ENCODE data around the gene RSL1D1.

RSL1D1 gene

DNA sequence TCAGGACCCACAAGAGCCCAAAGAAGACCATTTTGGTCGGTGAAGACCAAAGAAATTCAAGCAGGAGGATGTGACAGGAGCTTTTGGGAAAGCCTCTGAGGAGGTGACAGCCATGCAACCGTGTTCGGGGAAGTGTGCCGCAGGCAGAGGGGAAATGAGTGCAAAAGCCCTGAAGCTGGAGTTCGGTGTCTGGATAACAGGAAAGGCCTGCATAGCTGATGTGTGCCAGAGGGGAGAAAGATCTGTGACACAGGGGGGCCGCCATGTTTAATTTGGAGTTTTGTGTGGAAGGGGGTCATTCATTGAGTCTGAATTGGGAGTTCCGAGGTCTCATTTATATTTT, 53.4 kb downstream of the RSL1D1 start:
- Histone ChIP-seq H3F3A (ENCODE audit: low read depth) (no peaks in the 10 kb centered on the region), H3K9ac (ENCODE audit: low read depth, low read length, poor library complexity, severe bottlenecking) (peak overlapping the region; percentile 80)
- no peak for TF ChIP-seq EZH2phosphoT487 (IDR thresholded peaks at IDR 0.05; ENCODE audit: borderline replicate concordance)
- TF ChIP-seq, protein P1, sequence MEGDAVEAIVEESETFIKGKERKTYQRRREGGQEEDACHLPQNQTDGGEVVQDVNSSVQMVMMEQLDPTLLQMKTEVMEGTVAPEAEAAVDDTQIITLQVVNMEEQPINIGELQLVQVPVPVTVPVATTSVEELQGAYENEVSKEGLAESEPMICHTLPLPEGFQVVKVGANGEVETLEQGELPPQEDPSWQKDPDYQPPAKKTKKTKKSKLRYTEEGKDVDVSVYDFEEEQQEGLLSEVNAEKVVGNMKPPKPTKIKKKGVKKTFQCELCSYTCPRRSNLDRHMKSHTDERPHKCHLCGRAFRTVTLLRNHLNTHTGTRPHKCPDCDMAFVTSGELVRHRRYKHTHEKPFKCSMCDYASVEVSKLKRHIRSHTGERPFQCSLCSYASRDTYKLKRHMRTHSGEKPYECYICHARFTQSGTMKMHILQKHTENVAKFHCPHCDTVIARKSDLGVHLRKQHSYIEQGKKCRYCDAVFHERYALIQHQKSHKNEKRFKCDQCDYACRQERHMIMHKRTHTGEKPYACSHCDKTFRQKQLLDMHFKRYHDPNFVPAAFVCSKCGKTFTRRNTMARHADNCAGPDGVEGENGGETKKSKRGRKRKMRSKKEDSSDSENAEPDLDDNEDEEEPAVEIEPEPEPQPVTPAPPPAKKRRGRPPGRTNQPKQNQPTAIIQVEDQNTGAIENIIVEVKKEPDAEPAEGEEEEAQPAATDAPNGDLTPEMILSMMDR (conservative IDR thresholded peaks at IDR 0.05; ENCODE audit: low read length) = no peak

DNA sequence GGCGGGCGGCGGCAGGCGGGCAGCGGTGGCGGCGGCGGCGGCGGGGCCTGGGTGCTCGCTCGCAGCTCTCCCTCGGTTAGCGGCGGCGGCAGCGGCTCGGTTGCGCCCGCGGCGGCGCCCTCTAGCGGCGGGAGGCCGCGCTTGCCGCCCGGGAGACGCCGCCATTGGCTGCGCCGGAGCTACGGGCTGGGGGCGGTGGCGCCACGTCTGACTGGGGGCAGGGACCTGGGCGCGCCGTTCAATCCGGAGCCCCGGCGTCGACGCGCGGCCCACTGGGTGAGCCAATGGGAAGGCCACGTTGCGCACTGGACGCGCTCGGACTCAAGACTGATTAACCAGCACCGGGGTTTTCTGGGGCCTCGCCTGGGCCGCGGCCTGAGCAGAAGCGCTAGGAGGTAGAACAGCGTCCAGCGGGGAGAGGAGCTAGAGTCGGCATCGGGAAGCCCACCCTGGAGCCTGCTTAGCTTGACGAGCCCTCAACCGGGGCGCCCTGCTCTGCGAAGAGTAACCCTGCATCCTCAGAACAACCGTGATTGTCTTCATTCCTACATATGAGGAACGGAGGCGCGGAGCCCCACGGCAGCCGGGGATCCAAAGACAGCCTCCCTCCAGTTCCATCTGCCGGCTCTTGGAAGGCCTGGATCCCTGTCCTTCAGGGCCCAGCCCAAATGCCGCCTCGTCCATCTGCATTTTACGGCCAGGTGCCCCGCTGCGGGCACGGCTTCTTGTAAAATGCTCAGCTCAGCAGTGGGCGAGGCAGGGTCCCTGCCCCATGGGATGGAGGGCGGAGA, 54.0 kb downstream of the RSL1D1 start, which contains the start of gene ZC3H7A:
Gene ZC3H7A (minus strand): TSS at position 93 of the 791 bp plus-strand sequence. CDS start 14,904 bp downstream, outside the sequence.
- Histone ChIP-seq H3F3A (ENCODE audit: low read depth) (no peaks in the 10 kb centered on the region), H3K4me2 (ENCODE audit: low read depth, low read length, poor library complexity, severe bottlenecking) (peak within 1 kb of the TSS; percentile 86), H3K4me3 (ENCODE audit: low read length, poor library complexity, severe bottlenecking) (peak within 1 kb of the TSS; percentile 89), H3K9ac (ENCODE audit: low read depth, low read length, poor library complexity, severe bottlenecking) (peak within 1 kb of the TSS; percentile 98), H3K9me2 (replicated peaks; ENCODE audit: low read depth, low read length) (no peaks in the 10 kb centered on the region), H3K36me3 (ENCODE audit: insufficient read depth, low read length) (no peaks in the 10 kb centered on the region), H4K20me1 (ENCODE audit: insufficient read depth, low read length, poor library complexity, severe bottlenecking) (peaks cover 20% of the 10 kb centered on the region), H2AFZ (ENCODE audit: low read length) (peak within 1 kb of the TSS; percentile 90), H3K4me1 (ENCODE audit: insufficient read depth, low read length, poor library complexity, severe bottlenecking) (peaks cover 26% of the 10 kb centered on the region), H3K27me3 (ENCODE audit: insufficient read depth, low read length, poor library complexity, severe bottlenecking) (no peaks in the 10 kb centered on the region), H3K9me3 (ENCODE audit: insufficient read depth, low read depth, low read length) (no peaks in the 10 kb centered on the region), H3K79me2 (ENCODE audit: insufficient read depth, low read length) (peaks cover 44% of the 10 kb centered on the region)
- TF ChIP-seq EZH2phosphoT487 (IDR thresholded peaks at IDR 0.05; ENCODE audit: borderline replicate concordance) = no peak
- TF ChIP-seq, protein P1 (conservative IDR thresholded peaks at IDR 0.05; ENCODE audit: low read length) = peak; percentile 22; the same call in 1 of the 2 replicates

More for the DNA sequence above, 53.4 kb downstream of the RSL1D1 start:
- Histone ChIP-seq H3K4me1 (ENCODE audit: insufficient read depth, low read length, poor library complexity, severe bottlenecking) (peaks cover 21% of the 10 kb centered on the region), H3K4me3 (ENCODE audit: low read length, poor library complexity, severe bottlenecking) (peak overlapping the region; percentile 83), H4K20me1 (ENCODE audit: insufficient read depth, low read length, poor library complexity, severe bottlenecking) (peaks cover 16% of the 10 kb centered on the region), H3K9me2 (replicated peaks; ENCODE audit: low read depth, low read length) (no peaks in the 10 kb centered on the region), H2AFZ (ENCODE audit: low read length) (peak overlapping the region; percentile 90), H3K27me3 (ENCODE audit: insufficient read depth, low read length, poor library complexity, severe bottlenecking) (no peaks in the 10 kb centered on the region), H3K36me3 (ENCODE audit: insufficient read depth, low read length) (no peaks in the 10 kb centered on the region), H3K79me2 (ENCODE audit: insufficient read depth, low read length) (peaks cover 39% of the 10 kb centered on the region), H3K4me2 (ENCODE audit: low read depth, low read length, poor library complexity, severe bottlenecking) (peak overlapping the region; percentile 84), H3K9me3 (ENCODE audit: insufficient read depth, low read depth, low read length) (no peaks in the 10 kb centered on the region)

DNA sequence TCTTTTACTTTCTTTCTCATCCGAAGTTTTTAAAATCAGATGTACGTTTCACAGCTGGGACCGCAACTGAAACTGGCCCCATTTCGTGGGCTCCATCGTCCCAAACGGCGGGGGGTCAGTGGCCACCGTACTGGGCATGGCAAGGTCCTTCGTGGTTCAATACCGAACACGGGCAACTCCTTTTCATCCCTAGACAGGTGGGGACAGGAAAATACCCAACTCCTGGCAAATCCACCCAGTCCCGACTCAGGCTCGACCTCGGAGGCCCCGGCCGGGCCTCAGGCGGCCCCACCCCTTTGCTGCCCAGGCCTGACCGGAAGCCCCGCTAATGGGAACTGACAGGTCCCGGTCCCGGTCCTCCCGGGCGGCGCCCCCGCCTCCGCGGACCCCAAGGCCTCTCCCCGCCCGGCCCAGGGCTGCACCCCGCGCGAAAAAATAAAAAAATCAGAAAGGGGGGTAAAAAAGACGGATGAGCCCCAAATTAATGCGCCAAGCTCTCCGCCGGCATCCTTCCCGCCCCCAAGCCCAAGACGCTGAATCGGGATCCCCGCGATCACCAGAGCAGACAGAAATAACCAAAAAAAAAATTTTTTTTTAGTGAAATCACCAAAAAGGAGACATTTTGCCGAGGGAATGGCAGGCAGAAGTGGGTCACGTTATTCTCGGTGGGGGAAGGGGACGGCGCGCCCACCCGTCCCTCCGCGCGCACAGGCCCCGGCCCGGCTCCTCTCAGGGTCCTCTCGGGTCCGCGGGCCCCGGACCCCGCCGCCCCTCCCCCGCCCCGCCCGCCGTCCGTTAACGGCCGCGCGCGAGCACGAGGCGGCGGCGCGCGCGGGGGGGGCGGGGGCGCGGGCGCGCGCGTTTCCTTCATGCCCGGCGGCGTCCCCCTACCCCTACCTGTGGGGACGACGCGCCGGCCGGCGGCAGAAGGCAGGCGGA, 54.8 kb downstream of the RSL1D1 start:
- Histone ChIP-seq H3K4me1 (ENCODE audit: insufficient read depth, low read length, poor library complexity, severe bottlenecking) (peaks cover 33% of the 10 kb centered on the region), H4K20me1 (ENCODE audit: insufficient read depth, low read length, poor library complexity, severe bottlenecking) (peaks cover 29% of the 10 kb centered on the region), H3K9me2 (replicated peaks; ENCODE audit: low read depth, low read length) (no peaks in the 10 kb centered on the region), H2AFZ (ENCODE audit: low read length) (no peak overlapping the region), H3K9ac (ENCODE audit: low read depth, low read length, poor library complexity, severe bottlenecking) (peak overlapping the region; percentile 98), H3F3A (ENCODE audit: low read depth) (no peaks in the 10 kb centered on the region), H3K79me2 (ENCODE audit: insufficient read depth, low read length) (peaks cover 53% of the 10 kb centered on the region), H3K9me3 (ENCODE audit: insufficient read depth, low read depth, low read length) (no peaks in the 10 kb centered on the region), H3K4me3 (ENCODE audit: low read length, poor library complexity, severe bottlenecking) (peak overlapping the region; percentile 89), H3K27me3 (ENCODE audit: insufficient read depth, low read length, poor library complexity, severe bottlenecking) (no peaks in the 10 kb centered on the region), H3K36me3 (ENCODE audit: insufficient read depth, low read length) (no peaks in the 10 kb centered on the region), H3K4me2 (ENCODE audit: low read depth, low read length, poor library complexity, severe bottlenecking) (peak overlapping the region; percentile 86)
- TF ChIP-seq, protein P1 (conservative IDR thresholded peaks at IDR 0.05; ENCODE audit: low read length) = no peak
- no peak for TF ChIP-seq EZH2phosphoT487 (IDR thresholded peaks at IDR 0.05; ENCODE audit: borderline replicate concordance)

All from Loucy (cell line).